ENCODE data around the gene DAB2IP.
A peak's percentile ranks its signal among the peaks of the same experiment; 100 is the strongest.

The DAB2IP gene

DNA sequence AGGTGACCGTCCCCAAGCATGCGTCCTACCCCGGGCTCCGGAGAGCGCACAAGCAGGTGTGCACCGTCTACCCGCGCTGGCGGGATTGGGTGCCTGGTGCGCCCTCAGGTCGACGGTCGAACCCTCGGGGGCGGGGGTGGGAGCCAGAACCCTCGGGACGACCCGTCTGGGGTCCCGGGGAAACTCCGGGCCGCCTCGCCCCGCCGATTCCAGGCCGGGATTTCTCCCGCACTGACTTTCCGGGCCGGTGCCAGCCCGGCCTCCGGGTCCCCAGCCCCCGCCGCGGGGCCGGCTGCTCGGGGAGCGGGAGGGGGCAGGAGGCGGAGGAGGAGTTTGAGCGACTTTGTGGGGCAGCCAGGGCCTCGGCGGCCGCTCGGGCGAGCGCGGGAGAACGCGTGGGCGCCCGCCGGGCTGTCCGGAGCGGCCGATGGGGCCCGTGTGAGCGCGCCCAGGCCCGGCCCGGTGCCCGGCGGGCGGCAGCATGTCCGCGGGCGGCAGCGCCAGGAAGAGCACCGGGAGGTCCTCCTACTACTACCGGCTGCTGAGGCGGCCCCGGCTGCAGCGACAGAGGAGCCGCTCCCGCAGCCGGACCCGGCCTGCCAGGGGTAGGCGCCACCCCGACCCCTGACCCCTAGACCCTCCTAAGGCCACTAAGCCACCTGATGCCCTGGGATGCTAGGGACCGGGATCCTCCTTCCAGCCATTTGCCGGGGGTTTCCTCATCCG is at the start of gene DAB2IP:
DAB2IP (plus strand) TSS at position 340 of the 726 bp plus-strand sequence; CDS start at position 482, 142 bp downstream.
- TF ChIP-seq, protein P1, sequence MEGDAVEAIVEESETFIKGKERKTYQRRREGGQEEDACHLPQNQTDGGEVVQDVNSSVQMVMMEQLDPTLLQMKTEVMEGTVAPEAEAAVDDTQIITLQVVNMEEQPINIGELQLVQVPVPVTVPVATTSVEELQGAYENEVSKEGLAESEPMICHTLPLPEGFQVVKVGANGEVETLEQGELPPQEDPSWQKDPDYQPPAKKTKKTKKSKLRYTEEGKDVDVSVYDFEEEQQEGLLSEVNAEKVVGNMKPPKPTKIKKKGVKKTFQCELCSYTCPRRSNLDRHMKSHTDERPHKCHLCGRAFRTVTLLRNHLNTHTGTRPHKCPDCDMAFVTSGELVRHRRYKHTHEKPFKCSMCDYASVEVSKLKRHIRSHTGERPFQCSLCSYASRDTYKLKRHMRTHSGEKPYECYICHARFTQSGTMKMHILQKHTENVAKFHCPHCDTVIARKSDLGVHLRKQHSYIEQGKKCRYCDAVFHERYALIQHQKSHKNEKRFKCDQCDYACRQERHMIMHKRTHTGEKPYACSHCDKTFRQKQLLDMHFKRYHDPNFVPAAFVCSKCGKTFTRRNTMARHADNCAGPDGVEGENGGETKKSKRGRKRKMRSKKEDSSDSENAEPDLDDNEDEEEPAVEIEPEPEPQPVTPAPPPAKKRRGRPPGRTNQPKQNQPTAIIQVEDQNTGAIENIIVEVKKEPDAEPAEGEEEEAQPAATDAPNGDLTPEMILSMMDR (IDR thresholded peaks at IDR 0.05; ENCODE audit: low read depth, low read length), result no peak

DNA sequence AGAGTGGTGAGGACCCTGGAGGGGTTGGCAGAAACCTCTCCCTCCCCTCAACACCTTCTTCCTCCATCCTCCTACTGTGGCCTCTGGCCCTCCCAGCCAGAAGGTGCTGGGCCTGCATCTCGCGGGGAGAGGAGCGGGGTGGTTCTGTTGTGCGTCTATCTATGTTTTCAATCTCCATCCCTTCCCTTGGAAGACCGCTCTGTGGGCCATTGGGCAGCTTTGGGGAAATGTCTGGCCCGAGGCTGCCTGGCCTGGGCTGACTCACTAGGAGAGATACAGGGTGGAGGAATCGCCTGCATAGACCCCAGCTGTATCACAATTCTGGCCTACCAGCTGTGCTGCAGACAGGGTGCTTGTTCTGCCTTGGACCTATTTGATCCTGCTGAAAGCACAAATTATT is 48.4 kb upstream of the DAB2IP start:
- TF ChIP-seq, protein P1 (IDR thresholded peaks at IDR 0.05; ENCODE audit: low read depth, low read length), result no peak

More for the DNA sequence above, at the start of gene DAB2IP:
- peak within 1 kb of the TSS; percentile 53 for H3K4me3 ChIP-seq (ENCODE audit: low read depth, low read length)

DNA sequence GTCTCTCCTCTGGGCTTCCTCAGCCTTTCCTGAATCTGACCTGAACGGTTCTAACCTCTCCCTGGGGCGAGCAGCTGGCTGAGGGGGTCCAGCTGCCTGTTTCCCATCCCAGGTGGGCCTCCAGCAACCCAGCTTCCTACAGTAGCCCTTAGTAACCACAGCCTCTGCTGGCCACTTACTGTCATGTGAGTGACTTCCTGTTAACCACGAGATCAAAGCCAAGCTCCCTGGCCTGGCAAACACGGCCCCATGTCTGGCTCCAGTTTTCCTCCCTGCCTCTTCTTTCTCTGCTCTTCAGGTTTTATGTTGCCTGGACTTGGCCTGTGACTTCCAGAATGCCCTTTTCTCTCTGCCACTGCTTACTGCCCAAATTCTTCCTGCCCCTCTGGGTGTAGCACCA is 47.2 kb upstream of the DAB2IP start:
- TF ChIP-seq, protein P1 (IDR thresholded peaks at IDR 0.05; ENCODE audit: low read depth, low read length), result no peak
- no peak overlapping the region for H3K4me3 ChIP-seq (ENCODE audit: low read depth, low read length)

More for the DNA sequence above, 48.4 kb upstream of the DAB2IP start:
- H3K4me3 ChIP-seq (ENCODE audit: low read depth, low read length), result no peak overlapping the region

DNA sequence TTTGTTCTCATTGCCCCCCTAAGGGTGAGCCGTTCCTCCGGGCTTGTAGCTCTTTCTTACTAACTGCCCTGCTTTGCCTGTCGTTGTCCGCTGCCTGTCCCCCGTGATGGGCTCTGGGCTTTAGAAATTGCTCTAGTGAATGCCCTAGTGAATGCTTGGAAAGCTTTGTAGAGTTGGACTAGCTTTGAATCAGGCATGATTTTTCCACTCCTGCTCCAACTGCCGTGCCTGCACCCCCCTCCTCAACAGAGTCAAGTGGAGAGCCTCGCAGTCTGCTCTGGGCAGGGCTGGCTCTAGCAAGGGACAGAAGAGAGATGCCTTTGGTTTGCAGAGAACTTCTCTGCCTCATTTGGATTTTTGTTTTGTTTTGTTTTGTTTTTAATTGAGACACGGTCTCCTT is 46.8 kb upstream of the DAB2IP start:
- TF ChIP-seq, protein P1 (IDR thresholded peaks at IDR 0.05; ENCODE audit: low read depth, low read length), result no peak
- no peak overlapping the region for H3K4me3 ChIP-seq (ENCODE audit: low read depth, low read length)

DNA sequence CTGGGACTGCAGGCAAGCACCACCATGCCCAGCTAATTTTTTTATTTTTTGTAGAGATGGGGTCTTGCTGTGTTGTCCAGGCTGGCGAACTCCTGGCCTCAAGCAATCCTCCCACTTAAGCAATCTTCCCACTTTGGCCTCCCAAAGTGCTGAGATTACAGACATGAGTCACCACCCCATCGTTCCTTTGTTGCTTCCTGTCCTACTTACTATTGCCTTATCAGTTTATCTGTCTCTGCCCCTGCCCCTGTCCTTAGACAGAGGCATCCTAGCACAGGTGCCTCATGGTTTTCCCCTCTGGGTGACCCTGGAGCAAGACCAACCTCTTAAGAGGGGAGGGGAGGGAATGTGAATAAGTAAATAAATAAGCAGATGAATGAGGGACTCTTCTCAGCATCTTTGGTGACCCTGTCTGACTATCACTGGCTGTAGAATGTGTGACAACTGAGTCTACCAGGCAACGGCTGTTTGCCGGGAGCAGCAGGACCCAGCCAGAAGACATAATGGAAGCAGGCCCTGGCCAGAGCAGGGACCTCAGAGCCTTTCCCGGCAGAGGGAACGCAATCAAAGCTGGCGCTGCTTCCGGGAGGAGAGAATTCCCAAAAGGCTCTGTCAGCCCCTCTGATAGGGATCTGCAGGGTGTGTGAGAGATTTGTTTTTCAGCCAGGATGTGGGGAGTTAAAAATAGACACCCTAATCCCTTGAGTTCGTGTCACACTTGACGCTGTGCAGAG is 43.8 kb upstream of the DAB2IP start:
- H3K4me3 ChIP-seq (ENCODE audit: low read depth, low read length), result no peak overlapping the region
- TF ChIP-seq, protein P1 (IDR thresholded peaks at IDR 0.05; ENCODE audit: low read depth, low read length), result no peak

DNA sequence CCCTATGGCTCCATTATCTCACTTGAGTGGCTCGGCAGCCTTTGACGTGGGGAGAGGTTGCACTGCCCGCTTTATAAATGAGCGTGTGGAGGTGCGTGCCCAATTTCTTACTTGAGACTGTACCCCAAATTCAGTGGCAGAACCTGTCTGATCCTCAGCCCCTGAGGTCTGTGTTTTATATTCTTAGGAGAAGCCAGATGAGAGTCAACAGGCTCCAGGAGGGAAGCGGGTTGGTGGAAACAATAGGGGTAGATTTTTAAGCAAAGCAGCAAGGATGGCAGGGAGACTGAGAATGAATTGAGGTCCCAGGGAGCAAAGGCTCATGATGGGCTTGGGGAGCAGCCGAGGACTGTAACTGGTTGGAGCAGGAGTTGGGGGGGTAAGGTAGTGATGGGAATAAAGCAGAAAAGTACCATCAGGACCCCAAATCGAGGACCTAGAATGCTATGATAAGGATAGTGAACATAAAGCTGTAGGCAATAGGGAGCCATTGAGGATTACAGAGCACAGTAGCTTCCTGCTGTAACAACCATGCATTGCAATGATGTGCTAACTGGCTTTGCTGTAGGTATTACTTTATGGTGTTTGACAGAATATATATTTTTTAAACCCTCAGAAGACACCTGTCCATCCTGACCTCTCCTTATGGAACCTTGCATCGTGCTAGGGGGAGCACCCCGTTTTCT is 43.1 kb upstream of the DAB2IP start:
- H3K4me3 ChIP-seq (ENCODE audit: low read depth, low read length), result no peak overlapping the region
- TF ChIP-seq, protein P1 (IDR thresholded peaks at IDR 0.05; ENCODE audit: low read depth, low read length), result no peak

Measured in WI38 (cell line).